ENCODE results near the gene RYR1.
"Not testable (repeated sequence)": the region's sequence is repeated elsewhere in the genome, so short reads cannot be mapped to it uniquely, and the experiment has no call there.

Gene RYR1

GRCh38 chr19:38629568-38629967 is 196.1 kb downstream of the RYR1 start:
- Histone ChIP-seq H3K9ac (ENCODE audit: low read depth, low read length) (no peak overlapping the region), H3K36me3 (ENCODE audit: insufficient read depth, low read length) (peaks cover 73% of the 10 kb centered on the region), H3K27me3 (ENCODE audit: insufficient read depth, low read length, poor library complexity) (no peaks in the 10 kb centered on the region), H3K4me3 (ENCODE audit: low read depth in 1 of 2, low read length in 2 of 2) (no peak overlapping the region), H3K4me1 (ENCODE audit: insufficient read depth, low read length) (no peaks in the 10 kb centered on the region), H3K27ac (ENCODE audit: low read length) (no peak overlapping the region), H3K9me3 (ENCODE audit: insufficient read depth, low read length, severe bottlenecking) (no peaks in the 10 kb centered on the region), H3K79me2 (ENCODE audit: insufficient read depth, low read length) (no peaks in the 10 kb centered on the region), H2AFZ (ENCODE audit: low read depth, low read length) (no peak overlapping the region), H3K4me2 (ENCODE audit: insufficient read depth, low read length) (no peak overlapping the region), H4K20me1 (ENCODE audit: insufficient read depth, low read length) (peaks cover 7% of the 10 kb centered on the region)
- DNase-seq (no peak), ATAC-seq (ENCODE audit: insufficient read depth, low read depth) (no peak)
- TF ChIP-seq EZH2 (IDR thresholded peaks at IDR 0.05; ENCODE audit: borderline replicate concordance, low read depth, low read length, severe bottlenecking), result no peak
- no peak for TF ChIP-seq CTCF (IDR thresholded peaks at IDR 0.05; ENCODE audit: borderline replicate concordance, extremely low read depth, low read length, poor library complexity, severe bottlenecking)

- not testable (repeated sequence) for H3K9me3 ChIP-seq (ENCODE audit: insufficient read depth, low read length, severe bottlenecking); H3K27ac ChIP-seq (ENCODE audit: low read length); H3K27me3 ChIP-seq (ENCODE audit: insufficient read depth, low read length, poor library complexity); H4K20me1 ChIP-seq (ENCODE audit: insufficient read depth, low read length); H3K79me2 ChIP-seq (ENCODE audit: insufficient read depth, low read length); H3K4me3 ChIP-seq (ENCODE audit: low read depth in 1 of 2, low read length in 2 of 2); DNase-seq; H3K9ac ChIP-seq (ENCODE audit: low read depth, low read length); H3K4me1 ChIP-seq (ENCODE audit: insufficient read depth, low read length); ATAC-seq (ENCODE audit: insufficient read depth, low read depth); H3K4me2 ChIP-seq (ENCODE audit: insufficient read depth, low read length); H2AFZ ChIP-seq (ENCODE audit: low read depth, low read length)
- H3K36me3 ChIP-seq (ENCODE audit: insufficient read depth, low read length), result peaks cover 73% of the 10 kb centered on the region
Observed at GRCh38 chr19:38631301-38631700, 197.8 kb downstream of the RYR1 start.

GRCh38 chr19:38631811-38632475 is 198.5 kb downstream of the RYR1 start:
- H2AFZ ChIP-seq (ENCODE audit: low read depth, low read length); H3K4me2 ChIP-seq (ENCODE audit: insufficient read depth, low read length); H3K27me3 ChIP-seq (ENCODE audit: insufficient read depth, low read length, poor library complexity); H3K9ac ChIP-seq (ENCODE audit: low read depth, low read length); ATAC-seq (ENCODE audit: insufficient read depth, low read depth); H3K9me3 ChIP-seq (ENCODE audit: insufficient read depth, low read length, severe bottlenecking); H3K27ac ChIP-seq (ENCODE audit: low read length); H3K4me3 ChIP-seq (ENCODE audit: low read depth in 1 of 2, low read length in 2 of 2); H3K4me1 ChIP-seq (ENCODE audit: insufficient read depth, low read length); H3K79me2 ChIP-seq (ENCODE audit: insufficient read depth, low read length); H4K20me1 ChIP-seq (ENCODE audit: insufficient read depth, low read length); DNase-seq: not testable (repeated sequence)
- peaks cover 72% of the 10 kb centered on the region for H3K36me3 ChIP-seq (ENCODE audit: insufficient read depth, low read length)

- Histone ChIP-seq H3K27me3 (ENCODE audit: insufficient read depth, low read length, poor library complexity) (no peaks in the 10 kb centered on the region), H3K9ac (ENCODE audit: low read depth, low read length) (no peak overlapping the region), H3K9me3 (ENCODE audit: insufficient read depth, low read length, severe bottlenecking) (no peaks in the 10 kb centered on the region), H3K4me1 (ENCODE audit: insufficient read depth, low read length) (no peaks in the 10 kb centered on the region), H3K79me2 (ENCODE audit: insufficient read depth, low read length) (no peaks in the 10 kb centered on the region), H4K20me1 (ENCODE audit: insufficient read depth, low read length) (peaks cover 7% of the 10 kb centered on the region), H3K27ac (ENCODE audit: low read length) (no peak overlapping the region), H3K36me3 (ENCODE audit: insufficient read depth, low read length) (peaks cover 68% of the 10 kb centered on the region), H3K4me2 (ENCODE audit: insufficient read depth, low read length) (no peak overlapping the region), H3K4me3 (ENCODE audit: low read depth in 1 of 2, low read length in 2 of 2) (no peak overlapping the region), H2AFZ (ENCODE audit: low read depth, low read length) (no peak overlapping the region)
- TF ChIP-seq EZH2 (IDR thresholded peaks at IDR 0.05; ENCODE audit: borderline replicate concordance, low read depth, low read length, severe bottlenecking) (no peak), CTCF (IDR thresholded peaks at IDR 0.05; ENCODE audit: borderline replicate concordance, extremely low read depth, low read length, poor library complexity, severe bottlenecking) (no peak)
- DNase-seq (no peak), ATAC-seq (ENCODE audit: insufficient read depth, low read depth) (no peak)
Observed at GRCh38 chr19:38632476-38633213, 199.2 kb downstream of the RYR1 start.

All from DND-41 (cell line).